ENCODE measurements around the gene CAST. TPM values are rescaled to one million over a fixed set of nuclear protein-coding genes. Genes with fewer than 3 reads are reported as not detected.

The CAST gene
- polyA plus RNA-seq, 2 of the 4 experiments (the other 2 are of a cell fraction): 163 to 257 TPM

DNA sequence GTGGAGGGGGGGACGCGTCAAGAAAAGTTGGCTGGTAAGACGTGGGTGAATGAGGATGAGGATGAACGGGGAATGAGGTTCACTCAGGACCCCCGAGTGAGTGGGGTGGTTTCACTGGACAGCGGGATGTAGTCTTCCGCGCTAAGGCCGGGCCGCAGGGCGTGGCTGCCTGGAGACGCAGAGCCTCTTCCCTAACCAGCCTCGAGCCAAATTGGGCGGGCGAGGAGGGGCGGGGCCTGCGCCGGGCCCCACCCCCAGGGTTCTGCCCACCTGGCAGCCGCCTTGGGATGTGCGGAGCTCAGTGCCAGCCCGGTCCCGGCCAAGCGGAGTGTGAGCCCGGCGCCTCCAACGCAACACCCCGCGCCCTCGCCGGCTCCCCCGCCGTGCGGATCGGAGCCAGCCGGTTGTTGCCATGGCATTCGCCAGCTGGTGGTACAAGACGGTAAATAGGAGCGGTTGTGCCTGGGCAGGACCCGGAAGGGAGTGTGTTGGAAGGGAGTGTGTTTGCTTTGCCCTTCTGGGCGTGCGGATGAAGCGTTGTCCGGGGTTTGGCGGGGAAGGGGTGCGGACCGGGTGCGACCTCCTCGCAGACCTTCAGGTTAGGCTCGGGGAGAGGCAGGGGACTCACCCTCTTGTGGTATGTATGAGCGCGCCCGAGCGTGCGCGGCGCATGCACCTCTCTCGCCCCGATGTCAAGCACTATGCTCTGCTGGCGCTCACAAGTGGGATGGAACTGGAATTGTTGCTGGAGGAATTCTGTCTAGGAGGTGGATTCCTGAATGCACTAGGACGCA is 746 bp downstream of the CAST start (continued):
- TF ChIP-seq, protein P1, sequence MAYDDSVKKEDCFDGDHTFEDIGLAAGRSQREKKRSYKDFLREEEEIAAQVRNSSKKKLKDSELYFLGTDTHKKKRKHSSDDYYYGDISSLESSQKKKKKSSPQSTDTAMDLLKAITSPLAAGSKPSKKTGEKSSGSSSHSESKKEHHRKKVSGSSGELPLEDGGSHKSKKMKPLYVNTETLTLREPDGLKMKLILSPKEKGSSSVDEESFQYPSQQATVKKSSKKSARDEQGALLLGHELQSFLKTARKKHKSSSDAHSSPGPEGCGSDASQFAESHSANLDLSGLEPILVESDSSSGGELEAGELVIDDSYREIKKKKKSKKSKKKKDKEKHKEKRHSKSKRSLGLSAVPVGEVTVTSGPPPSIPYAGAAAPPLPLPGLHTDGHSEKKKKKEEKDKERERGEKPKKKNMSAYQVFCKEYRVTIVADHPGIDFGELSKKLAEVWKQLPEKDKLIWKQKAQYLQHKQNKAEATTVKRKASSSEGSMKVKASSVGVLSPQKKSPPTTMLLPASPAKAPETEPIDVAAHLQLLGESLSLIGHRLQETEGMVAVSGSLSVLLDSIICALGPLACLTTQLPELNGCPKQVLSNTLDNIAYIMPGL (CRISPR knock-in tag; IDR thresholded peaks at IDR 0.05; ENCODE audit: borderline replicate concordance): no peak
- 0 out of 2 replicates have a peak, but pooled peaks have one; percentile 64 for TF ChIP-seq MAZ (IDR thresholded peaks at IDR 0.05; ENCODE audit: borderline replicate concordance, low read depth, low read length)
- TF ChIP-seq NPAS2 (CRISPR knock-in tag; IDR thresholded peaks at IDR 0.05; ENCODE audit: borderline replicate concordance): no peak
- TF ChIP-seq, protein P2, sequence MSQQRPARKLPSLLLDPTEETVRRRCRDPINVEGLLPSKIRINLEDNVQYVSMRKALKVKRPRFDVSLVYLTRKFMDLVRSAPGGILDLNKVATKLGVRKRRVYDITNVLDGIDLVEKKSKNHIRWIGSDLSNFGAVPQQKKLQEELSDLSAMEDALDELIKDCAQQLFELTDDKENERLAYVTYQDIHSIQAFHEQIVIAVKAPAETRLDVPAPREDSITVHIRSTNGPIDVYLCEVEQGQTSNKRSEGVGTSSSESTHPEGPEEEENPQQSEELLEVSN (IDR thresholded peaks at IDR 0.05; ENCODE audit: borderline replicate concordance, low read depth): no peak
- peak; percentile 70; the same call in 1 of the 2 replicates for TF ChIP-seq PHF8 (IDR thresholded peaks at IDR 0.05; ENCODE audit: borderline replicate concordance, low read depth)
- no peak for TF ChIP-seq EHF (CRISPR knock-in tag; IDR thresholded peaks at IDR 0.05)
- no peak for TF ChIP-seq CEBPB (IDR thresholded peaks at IDR 0.05)
- TF ChIP-seq, protein P3, sequence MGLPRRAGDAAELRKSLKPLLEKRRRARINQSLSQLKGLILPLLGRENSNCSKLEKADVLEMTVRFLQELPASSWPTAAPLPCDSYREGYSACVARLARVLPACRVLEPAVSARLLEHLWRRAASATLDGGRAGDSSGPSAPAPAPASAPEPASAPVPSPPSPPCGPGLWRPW (IDR thresholded peaks at IDR 0.05): no peak
- no peak for TF ChIP-seq ESRRA (IDR thresholded peaks at IDR 0.05; ENCODE audit: borderline replicate concordance, low read length)
- TF ChIP-seq BHLHE40 (IDR thresholded peaks at IDR 0.05; ENCODE audit: low read depth, low read length): no peak
- TF ChIP-seq, protein P4, sequence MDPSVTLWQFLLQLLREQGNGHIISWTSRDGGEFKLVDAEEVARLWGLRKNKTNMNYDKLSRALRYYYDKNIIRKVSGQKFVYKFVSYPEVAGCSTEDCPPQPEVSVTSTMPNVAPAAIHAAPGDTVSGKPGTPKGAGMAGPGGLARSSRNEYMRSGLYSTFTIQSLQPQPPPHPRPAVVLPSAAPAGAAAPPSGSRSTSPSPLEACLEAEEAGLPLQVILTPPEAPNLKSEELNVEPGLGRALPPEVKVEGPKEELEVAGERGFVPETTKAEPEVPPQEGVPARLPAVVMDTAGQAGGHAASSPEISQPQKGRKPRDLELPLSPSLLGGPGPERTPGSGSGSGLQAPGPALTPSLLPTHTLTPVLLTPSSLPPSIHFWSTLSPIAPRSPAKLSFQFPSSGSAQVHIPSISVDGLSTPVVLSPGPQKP (IDR thresholded peaks at IDR 0.05; ENCODE audit: low read depth, low read length): no peak
- TF ChIP-seq ZFP36 (IDR thresholded peaks at IDR 0.05; ENCODE audit: borderline replicate concordance, partially characterized antibody): no peak
- no peak for TF ChIP-seq ZNF302 (CRISPR knock-in tag; IDR thresholded peaks at IDR 0.05)
- TF ChIP-seq NR3C1 (IDR thresholded peaks at IDR 0.05): no peak
- TF ChIP-seq HOXA7 (CRISPR knock-in tag; IDR thresholded peaks at IDR 0.05): no peak
- TF ChIP-seq MAFK (IDR thresholded peaks at IDR 0.05; ENCODE audit: partially characterized antibody): no peak
- TF ChIP-seq, protein P5, sequence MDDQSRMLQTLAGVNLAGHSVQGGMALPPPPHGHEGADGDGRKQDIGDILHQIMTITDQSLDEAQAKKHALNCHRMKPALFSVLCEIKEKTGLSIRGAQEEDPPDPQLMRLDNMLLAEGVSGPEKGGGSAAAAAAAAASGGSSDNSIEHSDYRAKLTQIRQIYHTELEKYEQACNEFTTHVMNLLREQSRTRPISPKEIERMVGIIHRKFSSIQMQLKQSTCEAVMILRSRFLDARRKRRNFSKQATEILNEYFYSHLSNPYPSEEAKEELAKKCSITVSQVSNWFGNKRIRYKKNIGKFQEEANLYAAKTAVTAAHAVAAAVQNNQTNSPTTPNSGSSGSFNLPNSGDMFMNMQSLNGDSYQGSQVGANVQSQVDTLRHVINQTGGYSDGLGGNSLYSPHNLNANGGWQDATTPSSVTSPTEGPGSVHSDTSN (IDR thresholded peaks at IDR 0.05): no peak
- TF ChIP-seq HOXB5 (CRISPR knock-in tag; IDR thresholded peaks at IDR 0.05): 0 out of 2 replicates have a peak, but pooled peaks have one; percentile 14
- TF ChIP-seq CHD2 (IDR thresholded peaks at IDR 0.05; ENCODE audit: low read length, partially characterized antibody): no peak
- TF ChIP-seq RCOR1 (IDR thresholded peaks at IDR 0.05; ENCODE audit: low read depth, low read length): no peak
- TF ChIP-seq, protein P6, sequence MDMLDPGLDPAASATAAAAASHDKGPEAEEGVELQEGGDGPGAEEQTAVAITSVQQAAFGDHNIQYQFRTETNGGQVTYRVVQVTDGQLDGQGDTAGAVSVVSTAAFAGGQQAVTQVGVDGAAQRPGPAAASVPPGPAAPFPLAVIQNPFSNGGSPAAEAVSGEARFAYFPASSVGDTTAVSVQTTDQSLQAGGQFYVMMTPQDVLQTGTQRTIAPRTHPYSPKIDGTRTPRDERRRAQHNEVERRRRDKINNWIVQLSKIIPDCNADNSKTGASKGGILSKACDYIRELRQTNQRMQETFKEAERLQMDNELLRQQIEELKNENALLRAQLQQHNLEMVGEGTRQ (IDR thresholded peaks at IDR 0.05): no peak
- no peak for TF ChIP-seq CBX8 (IDR thresholded peaks at IDR 0.05)
- no peak for TF ChIP-seq FOSB (CRISPR knock-in tag; IDR thresholded peaks at IDR 0.05)
- TF ChIP-seq RFX5 (IDR thresholded peaks at IDR 0.05): no peak
- peak; percentile 62; the same call in 1 of the 2 replicates for TF ChIP-seq TFCP2L1 (CRISPR knock-in tag; IDR thresholded peaks at IDR 0.05)
- no peak for TF ChIP-seq ZC3H11A (IDR thresholded peaks at IDR 0.05)
- TF ChIP-seq, protein P7, sequence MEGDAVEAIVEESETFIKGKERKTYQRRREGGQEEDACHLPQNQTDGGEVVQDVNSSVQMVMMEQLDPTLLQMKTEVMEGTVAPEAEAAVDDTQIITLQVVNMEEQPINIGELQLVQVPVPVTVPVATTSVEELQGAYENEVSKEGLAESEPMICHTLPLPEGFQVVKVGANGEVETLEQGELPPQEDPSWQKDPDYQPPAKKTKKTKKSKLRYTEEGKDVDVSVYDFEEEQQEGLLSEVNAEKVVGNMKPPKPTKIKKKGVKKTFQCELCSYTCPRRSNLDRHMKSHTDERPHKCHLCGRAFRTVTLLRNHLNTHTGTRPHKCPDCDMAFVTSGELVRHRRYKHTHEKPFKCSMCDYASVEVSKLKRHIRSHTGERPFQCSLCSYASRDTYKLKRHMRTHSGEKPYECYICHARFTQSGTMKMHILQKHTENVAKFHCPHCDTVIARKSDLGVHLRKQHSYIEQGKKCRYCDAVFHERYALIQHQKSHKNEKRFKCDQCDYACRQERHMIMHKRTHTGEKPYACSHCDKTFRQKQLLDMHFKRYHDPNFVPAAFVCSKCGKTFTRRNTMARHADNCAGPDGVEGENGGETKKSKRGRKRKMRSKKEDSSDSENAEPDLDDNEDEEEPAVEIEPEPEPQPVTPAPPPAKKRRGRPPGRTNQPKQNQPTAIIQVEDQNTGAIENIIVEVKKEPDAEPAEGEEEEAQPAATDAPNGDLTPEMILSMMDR (IDR thresholded peaks at IDR 0.05): no peak
- TF ChIP-seq HOXB13 (CRISPR knock-in tag; IDR thresholded peaks at IDR 0.05; ENCODE audit: low read depth): no peak
- no peak for TF ChIP-seq SMC3 (IDR thresholded peaks at IDR 0.05)
- TF ChIP-seq, protein P8, sequence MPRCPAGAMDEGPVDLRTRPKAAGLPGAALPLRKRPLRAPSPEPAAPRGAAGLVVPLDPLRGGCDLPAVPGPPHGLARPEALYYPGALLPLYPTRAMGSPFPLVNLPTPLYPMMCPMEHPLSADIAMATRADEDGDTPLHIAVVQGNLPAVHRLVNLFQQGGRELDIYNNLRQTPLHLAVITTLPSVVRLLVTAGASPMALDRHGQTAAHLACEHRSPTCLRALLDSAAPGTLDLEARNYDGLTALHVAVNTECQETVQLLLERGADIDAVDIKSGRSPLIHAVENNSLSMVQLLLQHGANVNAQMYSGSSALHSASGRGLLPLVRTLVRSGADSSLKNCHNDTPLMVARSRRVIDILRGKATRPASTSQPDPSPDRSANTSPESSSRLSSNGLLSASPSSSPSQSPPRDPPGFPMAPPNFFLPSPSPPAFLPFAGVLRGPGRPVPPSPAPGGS (IDR thresholded peaks at IDR 0.05): peak; percentile 73; the same call in 2 of the 3 replicates
- TF ChIP-seq FOSL2 (IDR thresholded peaks at IDR 0.05): no peak
- no peak for TF ChIP-seq FOSL2 (CRISPR knock-in tag; IDR thresholded peaks at IDR 0.05)
- TF ChIP-seq ZSCAN20 (CRISPR knock-in tag; IDR thresholded peaks at IDR 0.05): no peak
- no peak for TF ChIP-seq RAD21 (conservative IDR thresholded peaks at IDR 0.05 in 1 of 2, IDR thresholded peaks at IDR 0.05 in 1 of 2)
